Kidney (tissue), 14 donors: ENCODE measurements around the gene EAF1. TPM values are rescaled to one million over a fixed set of nuclear protein-coding genes. Genes with fewer than 3 reads are reported as not detected.

Experiments
- DNase-seq, 5 donors: peaks; one replicate each; pipeline ENCODE4 v3.0.0-alpha.2; 2013 to 2020
- FAIRE-seq: peaks from 2 replicates; lab custom pipeline; 2012; peaks lifted over from hg19 to GRCh38; lab: Jason Lieb, UNC
- H3K27ac ChIP-seq, 2 donors: one replicate each; pipeline ENCODE4 v1.7.0; 2013; ENCODE audit warnings: low read depth in 2 of 2, low read length in 2 of 2, inconsistent platforms in 1 of 2
- H3K27me3 ChIP-seq: one replicate; pipeline ENCODE4 v1.7.1; 2013; ENCODE audit warnings: low read length, inconsistent platforms; ENCODE audit not compliant: control insufficient read depth, insufficient read depth
- H3K36me3 ChIP-seq, 3 donors: one replicate each; pipeline versions ENCODE4 v1.7.0 to v1.7.1; 2013; ENCODE audit warnings: low read length in 3 of 3, control low read depth in 1 of 3, inconsistent platforms in 1 of 3; ENCODE audit not compliant: insufficient read depth in 3 of 3, control insufficient read depth in 2 of 3
- H3K4me1 ChIP-seq, 3 donors: one replicate each; pipeline versions ENCODE4 v1.7.0 to v1.7.1; 2013; ENCODE audit warnings: low read length in 3 of 3, inconsistent platforms in 1 of 3, low read depth in 1 of 3; ENCODE audit not compliant: control insufficient read depth in 2 of 3, insufficient read depth in 2 of 3
- H3K4me3 ChIP-seq, 3 donors: one replicate each; pipeline versions ENCODE4 v1.7.0 to v1.8.1; 2013; ENCODE audit warnings: low read length in 3 of 3, control low read depth in 1 of 3, inconsistent platforms in 1 of 3
- H3K9ac ChIP-seq, 3 donors: one replicate each; pipeline versions ENCODE4 v1.7.0 to v1.7.1; 2013; ENCODE audit warnings: low read length in 3 of 3, control low read depth in 1 of 3, inconsistent platforms in 1 of 3
- H3K9me3 ChIP-seq, 3 donors: one replicate each; pipeline versions ENCODE4 v1.7.0 to v1.7.1; 2013; ENCODE audit warnings: low read length in 3 of 3, control low read depth in 1 of 3, inconsistent platforms in 1 of 3; ENCODE audit not compliant: control insufficient read depth in 2 of 3, insufficient read depth in 1 of 3
- CTCF ChIP-seq: IDR thresholded peaks from 3 replicates; pipeline ENCODE4 v1.5.1; 2012; ENCODE audit warnings: mild to moderate bottlenecking, moderate library complexity, borderline replicate concordance; ENCODE audit not compliant: insufficient read depth; ENCODE audit errors: extremely low read depth
- intact Hi-C: fragments of 100-400 bp; cut with DNase I; formaldehyde crosslinking; loops from one replicate; pipeline ENCODE4 v1.11.1; 2022
- polyA plus RNA-seq: library from polyadenylated mRNA; stranded (reverse); fragments of 350-450 nt; fragmentation: Illumina TruSeq; extraction: RNeasy Lipid Tissue Mini Kit (QIAGEN cat#74804); gene quantifications from one replicate; pipeline ENCODE4 v1.2.3, GENCODE V29; 2014; ENCODE audit warnings: low read depth, low replicate concordance; ENCODE audit not compliant: insufficient read depth
- total RNA-seq: library from RNA; stranded (reverse); fragmentation: NEBNext Ultra II Directional; extraction: Animal tissue kit (Norgen Biotek cat#: 25700); gene quantifications from one replicate; pipeline ENCODE4 v1.2.1, GENCODE V29; 2021
- donor health status: control.
- donor health status: control.
- donor health status: control.
- donor health status: control.
- donor health status: control.
- donor health status: DM: yes; HTN: yes; CAD: no.
- donor health status: Normal renal cell carcinoma (clear cell type).

EAF1 gene
- total and polyA plus RNA-seq, 2 donors from 2014 or later = 8.3 to 16.1 TPM

DNA sequence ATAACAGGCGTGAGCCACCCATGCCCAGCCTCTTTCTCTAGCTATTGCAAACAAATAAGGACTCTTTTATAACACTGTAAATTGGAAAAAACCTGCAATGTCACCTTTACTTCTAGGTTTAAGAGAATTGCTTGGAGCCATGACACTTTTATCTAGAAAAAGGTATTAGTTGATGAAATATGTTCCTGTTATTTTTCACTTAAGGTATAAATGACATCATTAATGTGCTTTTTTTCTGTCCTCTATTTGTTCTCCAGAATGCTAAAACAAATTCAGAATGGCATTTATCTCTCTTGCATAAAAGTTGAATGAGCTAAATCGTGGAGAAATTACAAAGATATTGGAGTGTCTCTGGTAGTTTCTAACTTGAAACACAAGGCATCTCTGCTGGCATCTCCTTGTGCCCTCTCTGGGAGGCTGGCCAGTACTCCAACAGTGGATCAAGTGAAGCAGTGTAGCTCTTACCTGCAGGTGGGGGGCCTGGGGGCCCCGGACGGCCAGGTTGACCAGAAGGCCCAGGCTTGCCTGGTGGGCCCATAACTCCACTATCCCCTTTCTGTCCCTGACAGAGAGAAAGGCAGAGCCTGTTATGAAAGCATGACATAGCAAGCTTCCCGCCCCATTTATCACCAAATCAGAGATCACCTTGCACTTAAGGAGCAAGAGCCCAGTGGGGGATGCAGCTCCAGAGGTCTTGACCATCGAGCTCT lies 38.6 kb downstream of the EAF1 start:
- DNase-seq (no peak), FAIRE-seq (no peak)
- H3K27me3 ChIP-seq = no peaks in the 10 kb centered on the region
- H3K4me3 ChIP-seq = no peak overlapping the region
- H3K4me1 ChIP-seq = no peaks in the 10 kb centered on the region
- no peak for TF ChIP-seq CTCF
- H3K9me3 ChIP-seq = no peaks in the 10 kb centered on the region
- no peak overlapping the region for H3K27ac ChIP-seq
- no peaks in the 10 kb centered on the region for H3K36me3 ChIP-seq
- intact Hi-C loops = no loop called here
- H3K9ac ChIP-seq = no peak overlapping the region

- no peak for DNase-seq
- intact Hi-C loops = no loop called here
- H3K27ac ChIP-seq = no peak overlapping the region
- no peak for FAIRE-seq
- H3K27me3 ChIP-seq = no peaks in the 10 kb centered on the region
- no peak overlapping the region for H3K4me3 ChIP-seq
- no peaks in the 10 kb centered on the region for H3K4me1 ChIP-seq
- TF ChIP-seq CTCF = no peak
- no peaks in the 10 kb centered on the region for H3K9me3 ChIP-seq
- H3K36me3 ChIP-seq = no peaks in the 10 kb centered on the region
- H3K9ac ChIP-seq = no peak overlapping the region
Measured at GRCh38 chr3:15467227-15468181, 40.1 kb downstream of the EAF1 start.

DNA sequence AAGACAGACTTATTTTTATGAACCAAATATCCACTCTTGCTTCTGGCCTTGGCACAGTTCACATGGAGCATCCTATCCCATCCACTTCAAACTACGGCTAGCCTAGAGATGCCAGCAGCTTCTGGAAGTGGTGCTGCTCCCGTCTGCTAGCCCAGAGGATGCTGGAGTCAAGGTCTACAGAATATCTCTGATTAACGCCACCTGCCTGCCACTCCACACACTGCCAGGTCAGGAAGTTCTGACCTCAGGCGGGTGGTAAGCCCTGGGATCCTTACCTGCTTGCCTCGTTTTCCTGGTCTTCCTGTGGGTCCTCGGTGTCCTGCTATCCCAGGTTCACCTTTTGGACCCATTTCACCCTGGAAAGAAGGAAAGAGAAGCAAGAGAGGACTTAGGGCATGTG lies 42.9 kb downstream of the EAF1 start:
- Histone ChIP-seq H3K4me1 (no peaks in the 10 kb centered on the region), H3K9ac (no peak overlapping the region), H3K9me3 (no peaks in the 10 kb centered on the region), H3K27ac (no peak overlapping the region), H3K27me3 (no peaks in the 10 kb centered on the region), H3K4me3 (no peak overlapping the region), H3K36me3 (no peaks in the 10 kb centered on the region)
- DNase-seq (no peak), FAIRE-seq (no peak)
- intact Hi-C loops = no loop called here
- TF ChIP-seq CTCF = no peak
